ENCODE data around the gene TAT. TPM values are rescaled to one million over a fixed set of nuclear protein-coding genes. Genes with fewer than 3 reads are reported as not detected.
"Not testable (repeated sequence)": the region's sequence is repeated elsewhere in the genome, so short reads cannot be mapped to it uniquely, and the experiment has no call there.

The TAT gene
- total RNA-seq, 1 experiment from 2014 or later, result not detected

DNA sequence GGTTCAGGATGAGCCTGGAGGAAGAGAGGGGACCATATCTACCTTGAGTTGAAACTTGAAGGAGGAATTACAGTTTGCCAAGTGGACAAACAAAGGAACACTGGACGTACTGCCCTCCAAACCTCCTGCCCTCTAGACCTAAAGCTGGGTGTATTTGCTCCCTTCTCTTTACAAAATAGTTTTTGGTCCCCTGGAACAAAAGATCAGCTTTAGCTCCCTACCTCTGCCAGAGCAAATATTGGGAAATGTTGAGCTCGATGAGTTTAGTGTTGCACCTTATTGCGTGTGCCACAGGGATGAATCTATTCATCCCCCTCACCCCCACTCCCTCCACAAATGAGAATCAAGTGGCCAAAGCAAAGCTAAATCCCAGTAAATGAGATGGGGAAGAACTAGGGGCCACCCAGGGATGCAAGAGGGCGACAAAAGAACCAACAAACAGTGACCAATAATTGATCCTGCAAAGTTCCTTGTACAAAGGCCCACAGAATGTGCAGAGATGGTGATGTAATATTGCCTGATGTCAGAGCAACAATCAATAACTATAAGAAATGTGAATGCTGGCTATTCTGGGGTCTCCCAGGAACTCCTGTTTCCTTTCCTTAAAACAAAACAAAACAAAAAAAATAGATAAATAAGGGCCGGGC lies 17.2 kb upstream of the TAT start:
- no peaks in the 10 kb centered on the region for H3K27me3 ChIP-seq (ENCODE audit: control insufficient read depth, insufficient read depth, low read length)
- no peaks in the 10 kb centered on the region for H3K36me3 ChIP-seq (replicated peaks; ENCODE audit: control insufficient read depth, insufficient read depth, low read length)
- H3K4me3 ChIP-seq (ENCODE audit: insufficient read depth, low read depth, low read length), result no peak overlapping the region
- DNase-seq, result no peak

DNA sequence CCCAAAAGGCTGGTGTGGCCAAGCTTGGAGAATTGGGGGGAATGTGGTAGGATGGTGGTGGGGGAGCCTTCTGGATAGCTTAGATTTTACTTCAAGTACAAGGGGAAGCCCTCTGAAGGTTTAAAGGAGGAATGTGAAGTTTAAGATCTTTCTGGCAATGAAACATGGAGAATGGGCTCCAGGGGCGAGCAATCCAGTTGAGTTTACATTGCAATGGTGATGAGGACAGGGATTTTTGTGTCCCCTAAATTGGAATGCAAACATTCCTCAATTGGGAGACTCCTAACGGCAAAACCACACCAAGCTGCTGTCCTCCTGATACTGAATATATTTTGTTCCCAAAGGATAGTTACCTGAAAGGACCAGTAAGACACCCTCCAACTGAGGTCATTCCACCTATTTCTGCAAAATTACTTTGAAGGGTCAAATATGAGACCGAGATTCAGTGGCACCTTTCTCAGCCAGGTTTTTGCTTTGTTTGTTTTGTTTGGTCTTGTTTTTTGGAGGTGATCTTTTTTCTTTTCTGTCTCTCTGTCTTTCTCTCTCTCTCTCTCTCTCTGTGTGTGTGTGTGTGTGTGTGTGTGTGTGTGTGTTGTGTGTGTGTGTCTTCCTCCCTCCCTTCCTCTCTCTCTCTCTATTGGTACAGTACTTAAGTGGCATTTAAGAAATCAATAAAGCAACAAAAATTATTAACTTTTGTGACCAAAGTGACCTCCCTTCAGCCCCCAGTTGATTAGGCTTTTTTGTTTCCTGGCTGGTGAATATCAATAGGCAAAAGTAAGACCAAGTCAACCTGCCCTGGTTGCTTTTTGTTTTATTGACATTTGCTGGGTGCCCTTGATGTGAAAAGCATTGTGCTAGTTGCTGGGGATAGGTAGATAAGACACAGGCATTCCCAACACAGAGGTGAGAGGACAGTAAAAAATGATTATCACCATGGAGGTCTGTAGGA lies 16.4 kb upstream of the TAT start:
- no peaks in the 10 kb centered on the region for H3K36me3 ChIP-seq (replicated peaks; ENCODE audit: control insufficient read depth, insufficient read depth, low read length)
- H3K27me3 ChIP-seq (ENCODE audit: control insufficient read depth, insufficient read depth, low read length), result no peaks in the 10 kb centered on the region
- no peak overlapping the region for H3K4me3 ChIP-seq (ENCODE audit: insufficient read depth, low read depth, low read length)
- DNase-seq, result no peak

DNA sequence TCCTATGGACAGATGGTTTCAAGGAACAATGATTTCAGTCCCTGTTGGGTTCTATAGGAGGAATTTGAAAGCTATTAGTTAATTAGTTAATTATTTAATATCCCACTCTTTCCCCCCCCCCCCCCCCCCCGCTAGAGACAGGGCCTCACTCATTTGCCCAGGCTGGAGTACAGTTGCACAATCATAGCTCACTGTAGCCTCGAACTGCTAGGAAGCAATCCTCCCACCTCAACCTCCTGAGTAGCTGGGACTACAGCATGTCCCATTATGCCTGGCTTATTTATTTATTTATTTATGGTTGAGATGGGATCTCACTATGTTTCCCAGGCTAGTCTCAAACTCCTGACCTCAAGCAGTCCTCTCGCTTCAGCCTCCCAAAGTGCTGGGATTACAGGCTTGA lies 15.0 kb upstream of the TAT start:
- H3K36me3 ChIP-seq (replicated peaks; ENCODE audit: control insufficient read depth, insufficient read depth, low read length), result no peaks in the 10 kb centered on the region
- DNase-seq, result no peak
- H3K27me3 ChIP-seq (ENCODE audit: control insufficient read depth, insufficient read depth, low read length), result no peaks in the 10 kb centered on the region; the same call in 1 of the 2 replicates
- H3K4me3 ChIP-seq (ENCODE audit: insufficient read depth, low read depth, low read length), result no peak overlapping the region

- no peaks in the 10 kb centered on the region; the same call in 1 of the 2 replicates for H3K27me3 ChIP-seq (ENCODE audit: control insufficient read depth, insufficient read depth, low read length)
- DNase-seq, result no peak
- H3K4me3 ChIP-seq (ENCODE audit: insufficient read depth, low read depth, low read length), result no peak overlapping the region
- no peaks in the 10 kb centered on the region for H3K36me3 ChIP-seq (replicated peaks; ENCODE audit: control insufficient read depth, insufficient read depth, low read length)
These were observed 13.7 kb upstream of the TAT start for GRCh38 chr16:71590584-71590983.

GRCh38 chr16:71590071-71590470 lies 13.2 kb upstream of the TAT start:
- DNase-seq; H3K36me3 ChIP-seq (replicated peaks; ENCODE audit: control insufficient read depth, insufficient read depth, low read length); H3K4me3 ChIP-seq (ENCODE audit: insufficient read depth, low read depth, low read length); H3K27me3 ChIP-seq (ENCODE audit: control insufficient read depth, insufficient read depth, low read length): not testable (repeated sequence)

DNA sequence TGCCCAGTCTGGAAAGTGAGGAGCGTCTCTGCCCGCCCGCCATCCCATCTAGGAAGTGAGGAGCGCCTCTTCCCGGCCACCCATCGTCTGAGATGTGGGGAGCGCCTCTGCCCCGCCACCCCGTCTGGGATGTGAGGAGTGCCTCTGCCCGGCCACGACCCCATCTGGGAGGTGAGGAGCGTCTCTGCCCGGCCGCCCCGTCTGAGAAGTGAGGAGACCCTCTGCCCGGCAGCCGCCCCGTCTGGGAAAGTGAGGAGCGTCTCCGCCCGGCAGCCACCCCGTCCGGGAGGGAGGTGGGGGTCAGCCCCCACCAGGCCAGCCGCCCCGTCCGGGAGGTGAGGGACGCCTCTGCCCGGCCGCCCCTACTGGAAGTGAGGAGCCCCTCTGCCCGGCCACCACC lies 12.4 kb upstream of the TAT start:
- H3K4me3 ChIP-seq (ENCODE audit: insufficient read depth, low read depth, low read length); DNase-seq; H3K27me3 ChIP-seq (ENCODE audit: control insufficient read depth, insufficient read depth, low read length); H3K36me3 ChIP-seq (replicated peaks; ENCODE audit: control insufficient read depth, insufficient read depth, low read length): not testable (repeated sequence)

DNA sequence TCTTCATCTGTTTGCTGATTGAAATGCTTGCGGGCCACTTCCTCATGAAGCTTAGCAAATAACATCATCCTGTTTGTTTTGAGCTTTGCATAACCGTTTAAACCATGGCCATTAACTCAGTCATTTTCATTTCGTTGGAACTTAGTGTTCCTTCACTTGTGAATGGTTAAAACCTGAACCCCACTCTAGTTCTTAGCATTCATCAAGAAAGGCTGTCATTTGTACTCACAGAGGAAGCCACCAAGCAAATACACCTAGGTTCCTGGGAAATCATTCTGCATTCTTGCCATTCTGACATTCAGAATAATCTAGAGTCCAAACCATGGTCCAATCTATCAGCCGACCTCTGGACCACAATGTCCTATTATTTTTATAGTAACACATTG lies 8.4 kb upstream of the TAT start:
- H3K4me3 ChIP-seq (ENCODE audit: insufficient read depth, low read depth, low read length), result no peak overlapping the region
- H3K36me3 ChIP-seq (replicated peaks; ENCODE audit: control insufficient read depth, insufficient read depth, low read length), result no peaks in the 10 kb centered on the region
- H3K27me3 ChIP-seq (ENCODE audit: control insufficient read depth, insufficient read depth, low read length), result no peaks in the 10 kb centered on the region; the same call in 1 of the 2 replicates
- DNase-seq, result no peak

- no peak overlapping the region for H3K4me3 ChIP-seq (ENCODE audit: insufficient read depth, low read depth, low read length)
- H3K36me3 ChIP-seq (replicated peaks; ENCODE audit: control insufficient read depth, insufficient read depth, low read length), result no peaks in the 10 kb centered on the region
- no peak for DNase-seq
- no peaks in the 10 kb centered on the region; the same call in 1 of the 2 replicates for H3K27me3 ChIP-seq (ENCODE audit: control insufficient read depth, insufficient read depth, low read length)
These were observed 7.8 kb upstream of the TAT start for GRCh38 chr16:71584543-71585317.

GRCh38 chr16:71582553-71582848 lies 5.6 kb upstream of the TAT start:
- not testable (repeated sequence) for H3K36me3 ChIP-seq (replicated peaks; ENCODE audit: control insufficient read depth, insufficient read depth, low read length); H3K27me3 ChIP-seq (ENCODE audit: control insufficient read depth, insufficient read depth, low read length); DNase-seq; H3K4me3 ChIP-seq (ENCODE audit: insufficient read depth, low read depth, low read length)

DNA sequence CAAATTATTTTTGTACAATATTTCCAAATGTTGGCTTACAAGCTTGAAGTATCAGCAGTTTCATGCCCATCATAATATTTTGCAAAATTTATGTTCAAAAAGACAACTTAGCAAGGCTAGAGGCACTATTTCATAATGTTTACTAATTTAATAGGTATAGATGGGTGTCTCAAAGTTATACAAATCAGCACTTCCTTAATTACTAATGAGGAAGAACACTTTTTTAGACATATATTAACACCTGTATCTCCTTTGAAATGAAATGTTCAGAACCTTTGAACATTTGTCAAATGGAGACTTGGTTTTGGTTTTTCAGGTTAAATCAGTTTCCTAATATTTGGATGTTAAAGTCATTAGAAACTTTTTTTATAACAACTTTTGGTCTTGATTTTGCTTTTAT lies 2.2 kb downstream of the TAT start:
- no peak for DNase-seq
- H3K27me3 ChIP-seq (ENCODE audit: control insufficient read depth, insufficient read depth, low read length), result no peaks in the 10 kb centered on the region
- H3K4me3 ChIP-seq (ENCODE audit: insufficient read depth, low read depth, low read length), result no peak overlapping the region
- no peaks in the 10 kb centered on the region for H3K36me3 ChIP-seq (replicated peaks; ENCODE audit: control insufficient read depth, insufficient read depth, low read length)

- no peaks in the 10 kb centered on the region for H3K27me3 ChIP-seq (ENCODE audit: control insufficient read depth, insufficient read depth, low read length)
- no peak overlapping the region for H3K4me3 ChIP-seq (ENCODE audit: insufficient read depth, low read depth, low read length)
- H3K36me3 ChIP-seq (replicated peaks; ENCODE audit: control insufficient read depth, insufficient read depth, low read length), result no peaks in the 10 kb centered on the region
- DNase-seq, result no peak
These were observed 3.4 kb downstream of the TAT start for GRCh38 chr16:71573387-71574094.

- Histone ChIP-seq H3K4me3 (ENCODE audit: insufficient read depth, low read depth, low read length) (no peak overlapping the region), H3K27me3 (ENCODE audit: control insufficient read depth, insufficient read depth, low read length) (no peaks in the 10 kb centered on the region), H3K36me3 (replicated peaks; ENCODE audit: control insufficient read depth, insufficient read depth, low read length) (no peaks in the 10 kb centered on the region)
- DNase-seq, result no peak
These were observed 4.3 kb downstream of the TAT start for GRCh38 chr16:71572497-71573116.

- Histone ChIP-seq H3K27me3 (ENCODE audit: control insufficient read depth, insufficient read depth, low read length) (no peaks in the 10 kb centered on the region; the same call in 1 of the 2 replicates), H3K4me3 (ENCODE audit: insufficient read depth, low read depth, low read length) (no peak overlapping the region), H3K36me3 (replicated peaks; ENCODE audit: control insufficient read depth, insufficient read depth, low read length) (no peaks in the 10 kb centered on the region)
- no peak for DNase-seq
These were observed 6.7 kb downstream of the TAT start for GRCh38 chr16:71570144-71570543.

GRCh38 chr16:71569621-71570020 lies 7.3 kb downstream of the TAT start:
- no peaks in the 10 kb centered on the region for H3K36me3 ChIP-seq (replicated peaks; ENCODE audit: control insufficient read depth, insufficient read depth, low read length)
- H3K27me3 ChIP-seq (ENCODE audit: control insufficient read depth, insufficient read depth, low read length), result no peaks in the 10 kb centered on the region; the same call in 1 of the 2 replicates
- H3K4me3 ChIP-seq (ENCODE audit: insufficient read depth, low read depth, low read length), result no peak overlapping the region
- DNase-seq, result no peak

All from H7 (cell line).